ENCODE measurements around the gene WDFY2.

Gene WDFY2

DNA sequence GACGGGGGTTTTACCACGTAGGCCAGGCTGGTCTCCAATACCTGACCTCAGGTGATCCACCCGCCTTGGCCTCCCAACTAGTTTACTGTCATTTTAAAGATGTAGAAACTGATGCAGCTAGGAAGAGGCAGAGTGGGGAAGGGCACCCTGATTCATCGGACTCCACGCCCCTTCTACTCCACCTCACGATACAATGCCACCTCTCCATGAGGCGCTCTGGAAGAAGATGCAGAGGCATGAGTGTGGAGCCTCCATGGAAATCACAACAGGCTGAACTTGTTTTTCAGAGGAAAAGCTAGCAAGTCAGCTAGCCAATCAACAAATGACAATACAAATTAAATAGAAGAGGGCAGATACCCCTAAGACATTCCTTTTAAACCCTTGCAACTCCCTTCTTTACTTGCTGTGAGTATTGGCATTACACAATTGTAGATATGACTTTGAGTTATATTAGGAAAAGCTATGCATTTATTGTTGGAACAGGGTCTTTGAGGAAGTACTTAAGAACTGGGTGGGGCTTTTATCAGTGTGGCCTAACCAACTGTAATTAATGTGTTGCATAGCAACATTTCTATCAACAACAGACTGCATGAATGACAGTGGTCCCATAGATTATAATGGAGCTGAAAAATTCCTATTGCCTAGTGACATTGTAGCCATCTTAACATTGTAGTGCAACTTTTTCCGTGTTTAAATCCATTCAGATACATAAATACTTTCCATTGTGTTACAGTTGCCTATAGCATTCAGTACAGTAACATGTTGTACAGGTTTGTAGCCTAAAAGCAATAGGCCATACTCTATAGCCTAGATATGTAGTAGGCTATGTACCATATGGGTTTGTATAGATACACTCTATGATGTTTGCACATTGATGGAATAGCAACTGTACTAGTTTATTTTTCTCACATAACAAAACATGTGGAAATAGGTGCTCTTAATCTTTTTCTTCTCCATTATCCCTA lies 17.6 kb downstream of the WDFY2 start:
- DNase-seq: no peak

DNA sequence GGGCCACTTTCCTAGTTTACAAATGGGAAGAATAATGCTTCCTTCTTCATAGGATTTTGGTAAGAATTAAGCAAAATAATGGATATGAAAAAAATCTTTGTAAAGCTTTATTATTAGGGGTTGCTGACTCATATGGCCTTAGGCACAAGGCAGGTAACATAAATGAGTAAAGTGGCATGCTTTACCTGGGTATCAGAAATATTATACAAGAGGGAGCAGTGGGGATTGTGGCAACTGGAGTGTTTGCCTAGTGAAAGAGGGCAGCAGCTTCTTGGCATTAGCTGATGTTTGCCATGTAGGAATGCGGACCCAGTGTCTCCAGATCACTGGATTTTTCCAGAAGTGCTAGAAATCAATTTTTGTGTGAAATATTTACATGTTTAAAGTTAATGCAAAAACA lies 19.5 kb downstream of the WDFY2 start:
- DNase-seq: no peak

DNA sequence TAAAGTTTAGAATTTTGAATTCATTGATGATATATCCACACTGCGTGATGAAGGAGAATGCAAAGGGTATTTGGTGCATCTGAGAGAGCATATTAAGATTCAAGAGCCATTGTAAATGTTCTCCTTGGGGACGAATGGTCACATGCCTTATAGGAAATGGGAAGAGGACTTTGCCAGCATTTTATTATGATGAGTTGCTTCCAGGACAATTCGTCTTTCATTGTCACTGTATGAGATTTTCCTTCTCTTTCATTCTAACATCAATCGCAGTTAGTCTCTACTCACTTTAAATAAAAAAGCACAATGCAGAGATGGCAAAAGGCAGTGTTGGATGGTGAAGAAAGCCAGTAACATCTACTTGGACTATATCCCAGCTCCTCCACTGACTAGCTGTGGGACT lies 21.4 kb downstream of the WDFY2 start:
- no peak for DNase-seq

DNA sequence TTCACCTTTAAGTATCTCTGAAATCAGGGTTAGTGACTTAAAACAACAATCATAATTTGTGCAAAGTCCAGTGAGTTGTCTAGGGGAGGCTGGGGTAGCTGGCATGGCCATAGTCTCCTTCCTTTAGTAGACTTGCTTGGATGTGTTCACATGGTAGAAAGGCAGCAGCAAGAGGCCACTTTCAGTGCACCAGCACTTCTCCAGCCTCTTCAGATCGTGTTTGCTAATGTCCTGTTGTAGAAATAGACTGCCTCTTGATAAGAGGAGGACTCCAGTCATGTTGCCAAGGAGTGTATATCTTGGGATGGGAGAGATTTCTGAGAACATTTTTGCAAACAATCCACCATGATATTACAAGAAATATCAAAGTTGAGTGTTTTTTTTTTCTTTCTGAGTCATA lies 22.9 kb downstream of the WDFY2 start:
- no peak for DNase-seq

DNA sequence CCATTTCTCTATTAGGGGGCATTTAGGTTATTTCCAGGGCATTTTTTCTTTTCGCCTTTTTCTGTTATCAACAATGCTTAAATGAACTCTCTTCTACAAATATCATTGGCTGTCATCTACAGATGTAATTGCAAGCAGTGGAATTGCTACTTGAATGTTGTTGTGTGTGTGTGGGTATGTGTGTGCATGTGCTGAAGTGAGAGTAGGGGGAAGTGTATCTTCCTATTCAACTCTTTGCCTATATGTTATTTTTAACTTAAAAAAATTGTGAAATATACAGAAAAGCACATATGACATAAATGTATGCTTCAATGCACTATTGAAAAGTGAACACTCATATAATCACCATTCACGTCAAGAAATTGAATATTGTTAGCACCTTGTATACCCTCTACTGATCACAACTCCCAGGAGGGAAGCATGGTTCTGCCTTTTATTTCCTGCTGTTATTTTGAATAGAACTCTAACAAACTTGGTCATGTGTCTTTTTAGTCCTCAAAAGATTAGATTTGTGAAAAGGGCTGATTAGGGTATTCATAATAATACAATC lies 24.7 kb downstream of the WDFY2 start:
- DNase-seq: no peak

DNA sequence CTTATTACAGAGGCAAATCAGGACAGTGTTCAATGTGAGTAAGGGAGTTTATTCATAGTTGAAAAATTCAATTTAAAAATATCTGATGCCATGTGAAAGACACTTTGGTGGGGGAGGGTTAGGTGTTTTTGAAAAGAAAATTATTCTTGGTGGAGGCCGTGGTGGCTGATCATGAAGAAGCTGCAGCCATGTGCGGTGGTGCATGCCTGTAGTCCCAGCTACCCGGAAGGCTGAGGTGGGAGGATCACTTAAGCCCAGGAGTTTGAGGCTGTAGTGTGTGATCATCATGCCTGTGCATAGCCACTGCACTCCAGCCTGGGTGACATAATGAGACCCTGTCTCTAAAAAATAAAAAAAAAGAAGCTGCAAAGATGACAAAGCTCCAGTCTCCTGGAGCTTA lies 28.6 kb downstream of the WDFY2 start:
- no peak for DNase-seq

DNA sequence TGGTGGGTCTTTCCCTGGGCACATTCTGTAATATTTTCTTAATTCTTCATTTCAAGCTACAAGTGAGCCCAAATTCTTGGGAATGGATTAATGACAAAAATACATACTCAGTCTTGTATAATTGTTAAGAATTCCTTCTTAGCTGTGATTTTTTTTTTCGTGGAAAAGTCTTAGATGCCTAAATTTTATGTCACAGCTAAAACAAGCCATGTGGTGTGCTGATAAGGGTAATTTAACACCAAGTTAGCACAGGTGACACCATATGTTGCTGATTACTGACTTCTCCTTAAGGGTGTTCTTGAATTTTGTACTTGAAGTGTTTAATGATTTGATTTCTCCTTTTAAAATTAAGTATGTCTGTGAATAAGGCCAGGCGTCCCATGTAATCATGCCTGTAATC lies 29.3 kb downstream of the WDFY2 start:
- DNase-seq: no peak

DNA sequence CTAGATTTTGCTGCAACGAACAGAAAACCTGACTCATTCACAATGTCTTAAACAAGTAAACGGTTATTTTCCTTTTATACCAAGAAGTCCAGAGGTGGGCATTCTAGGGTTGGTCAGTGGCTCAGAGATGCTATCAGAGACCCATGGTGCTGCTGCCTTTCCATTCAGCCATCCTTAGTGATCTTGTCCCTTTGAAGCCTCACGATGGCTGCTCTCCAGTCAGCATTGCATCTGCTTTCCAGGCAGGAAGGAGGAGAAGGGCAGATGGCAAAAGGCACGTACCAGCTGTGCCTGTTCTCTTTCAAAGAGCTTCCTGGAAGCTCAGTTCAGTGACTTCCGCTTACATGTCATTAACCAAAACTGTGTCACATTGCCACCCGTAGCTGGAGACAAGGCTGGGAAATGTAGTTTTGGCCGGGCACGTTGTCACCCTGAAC lies 30.1 kb downstream of the WDFY2 start:
- DNase-seq: no peak

DNA sequence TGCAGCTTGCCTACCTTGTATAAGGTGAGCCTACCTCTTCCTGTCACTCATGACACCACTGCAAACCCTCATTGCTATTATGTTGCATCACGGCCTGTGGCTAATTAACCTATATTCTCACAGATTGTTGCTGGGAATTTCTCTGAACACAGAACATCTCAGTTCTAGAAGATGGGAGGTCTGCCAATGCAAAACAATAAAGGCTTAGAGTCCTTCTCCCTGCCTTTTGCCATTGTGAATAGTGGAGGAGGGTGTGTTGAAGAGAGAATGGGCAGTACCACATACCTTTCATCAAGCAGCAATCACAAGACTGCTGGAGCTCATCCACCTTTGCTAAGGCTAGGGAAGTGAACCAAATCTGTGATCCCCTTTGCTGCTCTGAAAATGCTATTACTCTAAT lies 34.4 kb downstream of the WDFY2 start:
- DNase-seq: no peak

DNA sequence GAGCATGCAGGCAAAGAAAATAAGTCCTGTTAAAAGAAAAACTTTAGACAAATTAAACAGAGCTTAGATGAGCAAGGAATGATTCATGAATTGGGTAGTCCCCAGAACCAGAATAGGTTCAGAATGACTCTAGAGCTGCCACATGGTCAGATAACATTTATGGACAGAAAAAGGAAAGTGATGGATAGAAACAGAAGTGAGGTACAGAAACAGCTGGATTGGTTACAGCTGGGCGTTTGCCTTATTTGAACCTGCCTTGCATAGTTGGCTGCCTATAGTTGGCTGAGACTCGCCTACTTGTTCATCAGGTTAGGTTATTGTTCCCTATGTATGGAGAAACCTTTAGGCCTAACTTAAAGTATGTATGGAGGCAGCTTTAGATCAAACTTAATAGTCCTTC lies 35.4 kb downstream of the WDFY2 start:
- peak; percentile 66 for DNase-seq

DNA sequence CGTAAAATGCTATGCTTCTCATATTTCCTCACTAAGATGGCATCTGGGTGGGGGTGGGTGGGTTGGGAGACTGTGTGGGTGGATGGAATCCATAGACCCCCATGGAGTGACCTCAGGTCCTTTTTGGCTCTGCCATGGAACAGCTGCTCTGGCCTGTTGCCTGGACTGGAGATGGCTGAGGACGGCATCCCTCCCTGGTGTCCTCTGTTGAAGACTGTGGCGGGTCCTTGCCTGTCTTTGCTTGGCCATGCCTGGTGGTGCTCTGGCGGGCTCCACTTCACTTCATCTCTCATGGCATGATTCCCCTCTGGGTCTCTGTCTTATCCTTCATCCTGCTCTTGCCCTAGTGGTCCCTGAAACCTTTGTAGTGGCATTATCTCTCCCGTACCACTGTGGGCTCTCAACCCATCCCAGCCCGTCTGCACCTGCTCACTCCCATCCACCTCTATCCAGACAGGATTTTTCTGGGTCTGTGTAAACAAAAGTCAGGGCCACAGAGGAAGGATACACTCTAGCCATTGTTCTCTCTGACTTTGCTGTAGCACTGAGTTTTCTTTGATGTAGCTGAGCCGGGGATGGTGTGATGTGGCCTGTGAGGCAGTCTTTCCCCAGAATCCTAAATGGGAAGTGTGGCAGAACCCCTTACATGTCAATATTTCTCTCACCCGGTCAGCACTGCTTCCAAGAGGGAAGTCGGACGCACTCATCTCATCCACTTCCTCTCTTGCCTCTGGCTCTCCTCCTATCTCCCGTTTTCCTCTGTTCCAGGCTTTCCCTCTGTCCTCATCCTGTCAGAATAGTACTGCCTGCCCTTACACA lies 36.1 kb downstream of the WDFY2 start:
- no peak for DNase-seq

DNA sequence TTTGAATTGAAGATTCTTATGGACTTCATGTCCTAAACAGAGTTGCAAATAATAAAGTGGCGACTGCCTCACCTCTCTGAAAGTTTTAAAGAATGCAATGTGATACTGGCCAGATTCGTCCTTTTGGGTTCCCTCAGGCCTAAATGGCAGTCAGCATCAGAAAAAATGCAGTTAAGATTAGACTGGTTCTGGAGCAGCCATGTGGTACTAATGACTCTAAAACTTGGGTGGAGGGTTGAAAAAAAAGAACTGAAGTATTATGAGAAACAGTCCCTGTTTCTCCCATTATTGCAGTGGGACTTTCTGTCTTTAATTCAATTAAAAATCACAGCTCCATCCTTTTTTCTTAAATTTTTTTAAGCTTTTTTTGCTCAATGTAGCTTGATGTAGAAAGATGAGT lies 37.3 kb downstream of the WDFY2 start:
- no peak for DNase-seq

DNA sequence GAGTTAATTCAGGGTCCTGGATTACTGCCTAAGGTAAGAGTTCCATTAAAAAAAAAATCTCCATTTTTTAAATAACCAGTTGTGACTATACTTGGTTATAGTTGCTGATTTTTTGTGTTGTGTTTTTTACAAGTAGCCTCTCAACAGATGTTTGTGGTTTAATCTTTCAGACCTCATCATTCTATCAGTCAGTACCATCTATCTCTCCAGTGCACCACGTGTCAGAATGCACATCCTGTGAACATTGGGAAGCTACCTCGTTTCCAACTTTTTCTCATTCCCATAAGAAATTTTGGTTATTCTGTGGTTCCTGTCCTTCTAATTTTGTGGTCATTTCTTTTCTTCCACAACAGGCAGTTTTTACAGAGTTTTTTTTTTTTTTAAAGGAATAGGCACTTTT lies 39.2 kb downstream of the WDFY2 start:
- DNase-seq: peak; percentile 65

DNA sequence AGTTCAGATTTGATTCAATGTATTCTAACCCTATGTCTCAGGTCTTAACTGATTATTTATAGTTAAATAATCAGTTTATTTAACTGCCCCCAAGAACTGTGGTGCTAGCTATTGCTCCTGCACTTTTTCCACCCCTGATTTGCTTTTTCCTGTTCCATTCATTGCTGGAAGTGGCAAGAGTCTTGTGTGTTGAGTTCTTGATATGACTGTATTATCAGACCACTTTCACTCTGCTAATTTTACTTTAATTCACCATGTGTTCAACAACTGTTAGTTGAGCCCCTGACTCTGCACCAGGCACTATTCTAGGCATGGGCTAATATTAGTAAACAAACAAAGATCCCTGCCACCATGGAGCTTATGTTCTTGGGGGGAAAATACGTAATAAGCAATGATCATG lies 39.9 kb downstream of the WDFY2 start:
- no peak for DNase-seq

DNA sequence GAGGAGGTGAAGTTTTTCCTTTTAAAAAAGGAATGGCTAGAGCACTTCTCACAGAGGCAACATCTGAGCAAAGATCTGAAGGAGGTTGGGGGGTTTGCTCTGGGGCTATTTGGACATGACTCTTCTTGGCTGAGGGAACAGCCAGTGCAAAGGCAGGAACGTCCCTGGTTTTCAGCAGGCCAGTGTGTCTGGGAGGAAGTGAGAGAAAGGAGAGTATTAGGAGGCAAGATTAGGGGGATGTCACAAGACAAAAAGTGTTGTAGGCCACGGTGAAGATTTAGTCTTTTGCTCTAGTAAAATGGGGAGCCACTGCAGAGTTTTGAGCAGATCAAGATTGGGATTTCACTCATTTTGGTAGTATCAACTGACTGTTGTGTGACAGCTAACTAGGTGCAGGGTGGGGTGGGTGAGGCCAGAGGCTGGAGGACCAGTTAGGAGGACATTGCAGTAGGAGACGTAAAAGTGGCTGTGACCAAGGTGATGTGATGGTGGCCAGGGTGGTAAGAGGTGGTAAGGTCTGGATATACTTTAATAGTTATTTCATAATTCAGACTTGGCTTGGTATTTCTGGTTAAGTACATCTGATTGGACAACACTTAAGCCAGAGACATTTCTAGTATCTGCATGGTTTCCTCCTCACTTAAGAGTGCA lies 40.6 kb downstream of the WDFY2 start:
- no peak for DNase-seq

DNA sequence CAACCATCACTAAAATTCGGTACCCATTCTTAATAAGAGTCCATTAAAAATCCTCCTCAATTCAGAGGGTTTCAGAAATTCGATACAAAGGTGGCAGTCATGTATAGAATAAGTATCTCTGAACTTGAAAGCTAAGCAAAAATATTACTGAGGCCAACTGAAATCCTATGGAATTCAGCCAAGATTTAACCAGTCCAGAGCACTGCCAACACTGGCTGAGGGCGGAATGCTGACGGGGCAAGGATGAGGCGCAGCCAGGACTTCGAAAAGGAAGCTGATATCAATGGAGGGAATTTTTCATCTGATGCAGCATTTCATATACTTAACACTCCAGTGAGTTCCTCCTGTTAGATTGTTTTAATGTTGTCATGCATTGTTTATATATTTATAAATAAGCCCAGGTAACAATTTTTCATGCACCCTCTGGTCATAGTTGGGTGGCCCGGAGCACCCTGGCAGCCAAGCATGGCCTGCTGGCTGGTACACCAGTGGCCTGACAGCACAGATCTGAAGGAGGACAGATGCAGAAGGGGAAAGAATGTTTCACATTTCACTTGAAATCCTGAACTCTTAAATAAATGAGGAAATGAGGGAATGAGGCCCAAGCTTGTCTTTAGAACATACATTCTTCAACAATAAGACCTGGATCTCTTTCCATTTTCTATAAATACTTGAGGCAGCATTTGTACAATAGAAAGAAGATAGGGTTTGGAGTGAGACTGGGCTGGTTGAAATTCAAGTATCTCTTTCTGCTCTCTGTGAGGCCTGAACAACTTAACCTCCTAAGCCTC lies 41.5 kb downstream of the WDFY2 start:
- no peak for DNase-seq

DNA sequence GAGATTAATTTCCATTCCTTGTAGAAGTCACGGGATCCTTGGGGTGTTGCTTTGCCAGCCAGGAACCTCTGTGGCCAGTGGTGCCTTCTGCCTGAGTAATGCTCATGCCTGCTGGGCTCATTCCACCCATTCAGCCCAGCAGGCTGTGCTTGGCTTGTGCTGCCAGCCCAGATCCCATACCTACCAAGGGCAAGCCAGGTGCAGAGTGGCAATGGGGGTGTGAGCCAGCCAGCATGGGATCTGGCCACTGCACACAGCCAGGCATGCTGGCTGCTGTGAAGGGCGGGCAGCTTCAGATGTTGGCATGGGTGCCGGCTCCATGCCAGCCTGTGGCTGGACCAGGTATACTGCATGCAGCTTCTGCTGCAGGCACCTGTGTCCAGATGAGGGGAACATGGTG lies 42.5 kb downstream of the WDFY2 start:
- DNase-seq: no peak

DNA sequence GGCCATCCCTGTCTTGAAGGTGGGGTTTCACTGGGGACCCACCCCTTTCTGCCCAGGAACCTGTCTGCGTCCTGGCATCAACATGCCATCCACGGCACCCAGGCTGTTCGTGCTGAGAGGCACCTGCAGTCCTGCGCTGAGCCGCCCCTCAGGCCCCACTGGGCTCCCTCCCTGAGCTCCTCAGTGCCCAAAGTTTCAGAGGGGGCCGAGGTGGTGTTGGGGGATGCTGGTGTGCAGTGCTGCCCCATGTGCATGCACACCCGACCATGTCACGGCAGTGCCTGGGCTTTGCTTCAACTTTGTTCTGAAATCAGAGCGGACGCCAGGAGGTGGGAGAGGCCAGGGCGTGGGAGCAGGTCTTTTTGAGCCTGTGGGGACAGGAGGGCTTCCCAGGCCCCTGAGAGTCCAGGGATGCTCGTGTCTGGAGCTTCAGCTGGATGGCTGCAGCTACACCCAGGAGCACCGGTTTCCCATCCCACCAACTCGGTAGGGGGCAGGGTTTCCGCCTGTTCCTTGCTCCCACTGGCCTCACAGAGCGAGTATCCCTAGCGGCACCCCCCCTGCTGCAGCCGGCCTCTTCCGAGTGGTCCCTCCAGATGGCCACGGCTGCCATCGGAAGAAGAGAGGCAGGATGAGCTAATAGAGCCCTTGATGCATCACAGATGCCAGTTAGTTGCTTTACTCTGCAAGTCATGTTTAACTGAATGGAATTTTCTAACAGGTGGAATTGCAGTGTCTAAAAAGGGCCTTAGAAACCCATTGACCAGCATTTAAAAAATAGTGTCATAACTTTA lies 44.0 kb downstream of the WDFY2 start:
- DNase-seq: no peak

DNA sequence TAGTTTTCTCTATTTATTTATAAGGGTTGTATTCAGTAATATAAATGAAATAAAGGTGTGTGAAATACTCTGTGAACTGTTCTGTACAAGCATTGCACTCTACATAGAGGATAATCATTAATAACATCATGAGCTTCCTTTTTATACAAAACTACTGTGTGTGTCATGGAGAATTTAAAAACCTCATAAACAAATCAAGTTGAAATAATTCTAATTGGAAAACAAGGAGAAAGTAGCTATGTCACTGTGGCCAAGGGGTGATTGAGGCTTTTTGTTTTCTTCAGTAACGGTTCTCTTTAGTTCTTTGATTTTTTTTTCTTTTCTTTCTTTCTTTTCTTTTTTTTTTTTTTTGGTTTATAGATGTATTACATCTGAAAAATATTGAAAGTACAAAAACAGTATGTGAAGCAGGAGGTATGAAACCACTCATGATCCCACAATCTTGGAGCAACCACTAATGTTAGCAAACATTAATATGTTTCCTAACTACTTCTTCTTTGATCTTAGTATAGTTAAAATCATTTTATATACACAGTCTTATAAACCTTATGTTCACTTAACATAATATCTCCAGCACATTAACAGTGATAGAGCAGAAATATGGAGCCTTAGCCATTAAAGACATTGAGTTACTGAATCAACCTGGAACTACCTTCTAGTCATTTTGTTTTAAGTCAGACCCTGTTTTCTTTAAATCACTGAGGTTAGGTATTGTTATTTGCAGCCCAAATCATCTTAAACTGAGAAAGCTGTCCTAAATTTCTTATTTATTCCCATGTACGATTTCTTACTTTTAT lies 45.4 kb downstream of the WDFY2 start:
- no peak for DNase-seq

DNA sequence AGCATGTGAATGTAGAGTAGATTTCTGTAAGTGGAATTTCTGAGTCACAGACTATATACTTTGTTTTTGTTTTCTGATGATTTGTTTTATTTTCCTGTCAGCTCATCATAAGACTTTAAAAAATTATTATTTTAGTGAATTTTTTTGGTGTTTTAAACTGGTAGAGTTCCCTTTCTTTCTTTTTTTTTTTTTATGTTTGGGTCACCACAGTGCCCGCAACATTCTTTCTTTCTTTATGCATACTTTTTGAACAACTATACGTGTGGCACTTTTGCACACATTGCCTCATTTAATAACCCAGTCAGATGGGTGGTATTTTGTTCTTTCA lies 46.0 kb downstream of the WDFY2 start:
- no peak for DNase-seq

All from EL (cell line).